H1 (cell line): Measurements from ENCODE around the gene ITGB5.

ENCODE experiments used
- POLR2A ChIP-seq, 2 experiments: IDR thresholded peaks; 1 replicate in 1 of 2; 2 replicates in 1 of 2; pipeline ENCODE4 v1.6.1; 2011; ENCODE audit warnings: low read depth in 2 of 2, low read length in 2 of 2, mild to moderate bottlenecking in 2 of 2; ENCODE audit errors: control extremely low read depth in 1 of 2
- RAD21 ChIP-seq, 2 experiments: IDR thresholded peaks in 1 of 2; conservative IDR thresholded peaks in 1 of 2; 2 replicates each; pipeline ENCODE4 v1.6.1; 2011; ENCODE audit warnings: low read depth in 2 of 2, low read length in 2 of 2, improper control_type of control experiment in 1 of 2, inconsistent platforms in 1 of 2, mild to moderate bottlenecking in 1 of 2, moderate library complexity in 1 of 2
- SP1 ChIP-seq: IDR thresholded peaks from 2 replicates; pipeline ENCODE4 v1.6.1; 2011; ENCODE audit warnings: low read depth, low read length
- SP2 ChIP-seq: IDR thresholded peaks from 2 replicates; pipeline ENCODE4 v1.6.1; 2012; ENCODE audit warnings: mild to moderate bottlenecking, low read length, inconsistent platforms
- TBP ChIP-seq: IDR thresholded peaks from 2 replicates; pipeline ENCODE4 v1.6.1; 2011; ENCODE audit warnings: low read depth, low read length, improper control_type of control experiment
- ZNF274 ChIP-seq: IDR thresholded peaks from 2 replicates; pipeline ENCODE4 v1.7.0; 2012; ENCODE audit warnings: low read length, borderline replicate concordance; ENCODE audit errors: extremely low read depth
- TF ChIP-seq, protein P1 (sequence below), 3 experiments: IDR thresholded peaks; 1 replicate in 2 of 3; 2 replicates in 1 of 3; pipeline versions ENCODE4 v1.5.1 to v1.6.1; 2011; ENCODE audit warnings: low read length in 3 of 3, mild to moderate bottlenecking in 3 of 3, inconsistent platforms in 2 of 3, low read depth in 1 of 3, moderate library complexity in 1 of 3; ENCODE audit not compliant: insufficient read depth in 1 of 3; ENCODE audit errors: control extremely low read depth in 1 of 3
- TF ChIP-seq, protein P2 (sequence below): IDR thresholded peaks from 2 replicates; pipeline ENCODE4 v1.6.1; 2012; ENCODE audit warnings: inconsistent platforms

DNA sequence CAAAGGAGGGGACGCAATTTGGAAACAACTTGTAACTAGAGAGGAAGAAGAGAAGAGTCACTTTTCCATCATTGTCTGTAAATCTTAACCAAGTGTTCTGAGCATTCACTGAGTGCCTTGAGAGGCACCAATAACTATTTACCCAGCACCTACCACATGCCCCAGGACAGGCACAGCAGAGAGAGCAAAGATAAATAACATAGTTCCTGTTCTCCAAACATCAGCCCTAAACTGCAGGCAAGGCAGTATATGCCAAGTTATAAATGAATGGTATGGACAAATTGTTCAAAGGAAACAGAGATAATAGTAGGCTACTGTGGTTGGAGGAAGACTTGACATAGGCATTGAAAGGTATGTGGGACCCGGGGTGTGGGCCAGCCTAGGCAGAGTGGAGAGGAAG lies 45.6 kb downstream of the ITGB5 start:
- TF ChIP-seq POLR2A (IDR thresholded peaks at IDR 0.05; ENCODE audit: control extremely low read depth in 1 of 2, low read depth in 2 of 2, low read length in 2 of 2) (no peak), SP1 (no peak), TBP (no peak), RAD21 (IDR thresholded peaks at IDR 0.05 in 1 of 2, conservative IDR thresholded peaks at IDR 0.05 in 1 of 2; ENCODE audit: low read depth in 2 of 2, low read length in 2 of 2) (no peak), SP2 (no peak), ZNF274 (no peak)
- TF ChIP-seq, protein P1, sequence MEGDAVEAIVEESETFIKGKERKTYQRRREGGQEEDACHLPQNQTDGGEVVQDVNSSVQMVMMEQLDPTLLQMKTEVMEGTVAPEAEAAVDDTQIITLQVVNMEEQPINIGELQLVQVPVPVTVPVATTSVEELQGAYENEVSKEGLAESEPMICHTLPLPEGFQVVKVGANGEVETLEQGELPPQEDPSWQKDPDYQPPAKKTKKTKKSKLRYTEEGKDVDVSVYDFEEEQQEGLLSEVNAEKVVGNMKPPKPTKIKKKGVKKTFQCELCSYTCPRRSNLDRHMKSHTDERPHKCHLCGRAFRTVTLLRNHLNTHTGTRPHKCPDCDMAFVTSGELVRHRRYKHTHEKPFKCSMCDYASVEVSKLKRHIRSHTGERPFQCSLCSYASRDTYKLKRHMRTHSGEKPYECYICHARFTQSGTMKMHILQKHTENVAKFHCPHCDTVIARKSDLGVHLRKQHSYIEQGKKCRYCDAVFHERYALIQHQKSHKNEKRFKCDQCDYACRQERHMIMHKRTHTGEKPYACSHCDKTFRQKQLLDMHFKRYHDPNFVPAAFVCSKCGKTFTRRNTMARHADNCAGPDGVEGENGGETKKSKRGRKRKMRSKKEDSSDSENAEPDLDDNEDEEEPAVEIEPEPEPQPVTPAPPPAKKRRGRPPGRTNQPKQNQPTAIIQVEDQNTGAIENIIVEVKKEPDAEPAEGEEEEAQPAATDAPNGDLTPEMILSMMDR (IDR thresholded peaks at IDR 0.05; ENCODE audit: control extremely low read depth in 1 of 3, insufficient read depth in 1 of 3, low read depth in 1 of 3, low read length in 3 of 3): no peak
- TF ChIP-seq, protein P2, sequence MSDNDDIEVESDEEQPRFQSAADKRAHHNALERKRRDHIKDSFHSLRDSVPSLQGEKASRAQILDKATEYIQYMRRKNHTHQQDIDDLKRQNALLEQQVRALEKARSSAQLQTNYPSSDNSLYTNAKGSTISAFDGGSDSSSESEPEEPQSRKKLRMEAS: no peak
